OCI-LY3 (cell line): ENCODE results near the gene TBC1D1.

Source experiments
- H2AFZ ChIP-seq: fragments of 200-600, 300-600 bp; shearing (Covaris generic); 2 replicates; pipeline ENCODE4 v1.6.0; 2014; ENCODE audit warnings: antibody characterized with exemption, low read depth, low read length
- H3K27ac ChIP-seq: fragments of 200-600, 300-600 bp; sonication (generic); 2 replicates; pipeline ENCODE4 v1.5.1; 2014; ENCODE audit warnings: mild to moderate bottlenecking, low read length, moderate library complexity, mixed read lengths
- H3K27me3 ChIP-seq: fragments of 200-600, 300-600 bp; sonication (generic); 2 replicates; pipeline ENCODE4 v1.6.1; 2014; ENCODE audit warnings: low read depth, low read length, mixed read lengths
- H3K36me3 ChIP-seq: fragments of 200-600, 300-600 bp; sonication (generic); replicated peaks from 2 replicates; pipeline ENCODE3; 2014; ENCODE audit warnings: low read depth, low read length, mixed read lengths
- H3K4me1 ChIP-seq: fragments of 300-600, 200-600 bp; sonication (generic); 2 replicates; pipeline ENCODE4 v1.6.1; 2014; ENCODE audit warnings: low read length, mixed read lengths
- H3K4me2 ChIP-seq: fragments of 200-600, 300-600 bp; sonication (generic); 2 replicates; pipeline ENCODE4 v1.6.1; 2014; ENCODE audit warnings: low read length, mixed read lengths
- H3K4me3 ChIP-seq: fragments of 300-600, 200-600 bp; sonication (generic); 2 replicates; pipeline ENCODE4 v1.5.1; 2014; ENCODE audit warnings: antibody characterized with exemption, mild to moderate bottlenecking, low read length, moderate library complexity
- H3K79me2 ChIP-seq: fragments of 300-600, 200-600 bp; shearing (Covaris generic); 2 replicates; pipeline ENCODE4 v1.6.1; 2014; ENCODE audit warnings: mild to moderate bottlenecking, low read length, mixed read lengths
- H3K9ac ChIP-seq: fragments of 300-600, 200-600 bp; shearing (Covaris generic); 2 replicates; pipeline ENCODE4 v1.6.0; 2014; ENCODE audit warnings: mild to moderate bottlenecking, low read length, moderate library complexity
- H3K9me3 ChIP-seq: fragments of 200-600, 300-600 bp; shearing (Covaris generic); 2 replicates; pipeline ENCODE4 v1.6.1; 2014; ENCODE audit warnings: low read length, mixed read lengths; ENCODE audit not compliant: insufficient read depth
- H4K20me1 ChIP-seq: fragments of 200-600, 300-600 bp; sonication (generic); 2 replicates; pipeline ENCODE4 v1.6.1; 2016; ENCODE audit warnings: low read length, mixed read lengths; ENCODE audit not compliant: insufficient read depth
- CTCF ChIP-seq: fragments of 200-600, 300-600 bp; sonication (generic); IDR thresholded peaks from 2 replicates; pipeline ENCODE4 v1.5.1; 2014; ENCODE audit warnings: antibody characterized with exemption, low read length, low read depth
- EZH2phosphoT487 ChIP-seq: fragments of 200-600 bp; shearing (Covaris generic); IDR thresholded peaks from 2 replicates; pipeline ENCODE4 v1.6.1; 2018; ENCODE audit warnings: antibody characterized with exemption, mixed run types, low read depth

Gene TBC1D1

GRCh38 chr4:37902212-37902611, 11.3 kb downstream of the TBC1D1 start:
- H2AFZ ChIP-seq = no peak overlapping the region
- no peak overlapping the region for H3K4me3 ChIP-seq
- no peak overlapping the region for H3K4me2 ChIP-seq
- TF ChIP-seq EZH2phosphoT487 (no peak), CTCF (no peak)
- no peaks in the 10 kb centered on the region for H3K9me3 ChIP-seq
- no peaks in the 10 kb centered on the region for H3K27me3 ChIP-seq
- H3K36me3 ChIP-seq = peaks cover 5% of the 10 kb centered on the region
- no peaks in the 10 kb centered on the region for H3K79me2 ChIP-seq
- H3K4me1 ChIP-seq = peaks cover 10% of the 10 kb centered on the region
- no peak overlapping the region for H3K9ac ChIP-seq
- H4K20me1 ChIP-seq = 0 out of 2 replicates have a peak, but pooled peaks cover 7% of the 10 kb centered on the region
- no peak overlapping the region for H3K27ac ChIP-seq

GRCh38 chr4:37902738-37903693, 12.1 kb downstream of the TBC1D1 start:
- Histone ChIP-seq H3K27me3 (no peaks in the 10 kb centered on the region), H3K4me1 (peaks cover 3% of the 10 kb centered on the region; the same call in 1 of the 2 replicates), H3K4me2 (no peak overlapping the region), H2AFZ (no peak overlapping the region), H4K20me1 (0 out of 2 replicates have a peak, but pooled peaks cover 7% of the 10 kb centered on the region), H3K9me3 (no peaks in the 10 kb centered on the region), H3K27ac (no peak overlapping the region), H3K4me3 (no peak overlapping the region), H3K36me3 (peaks cover 5% of the 10 kb centered on the region), H3K79me2 (no peaks in the 10 kb centered on the region), H3K9ac (no peak overlapping the region)
- TF ChIP-seq CTCF (no peak), EZH2phosphoT487 (no peak)

- Histone ChIP-seq H3K4me3 (no peak overlapping the region), H3K36me3 (peaks cover 5% of the 10 kb centered on the region), H3K27ac (no peak overlapping the region), H4K20me1 (0 out of 2 replicates have a peak, but pooled peaks cover 4% of the 10 kb centered on the region), H3K9me3 (no peaks in the 10 kb centered on the region), H2AFZ (no peak overlapping the region), H3K4me2 (no peak overlapping the region), H3K27me3 (no peaks in the 10 kb centered on the region), H3K4me1 (no peaks in the 10 kb centered on the region), H3K79me2 (no peaks in the 10 kb centered on the region), H3K9ac (no peak overlapping the region)
- TF ChIP-seq CTCF (no peak), EZH2phosphoT487 (no peak)
Measured at GRCh38 chr4:37903901-37904300, 13.0 kb downstream of the TBC1D1 start.

- 0 out of 2 replicates have a peak, but pooled peaks cover 4% of the 10 kb centered on the region for H4K20me1 ChIP-seq
- no peak overlapping the region for H2AFZ ChIP-seq
- no peak overlapping the region for H3K9ac ChIP-seq
- no peaks in the 10 kb centered on the region for H3K79me2 ChIP-seq
- no peak overlapping the region for H3K4me2 ChIP-seq
- H3K4me3 ChIP-seq = no peak overlapping the region
- no peak overlapping the region for H3K27ac ChIP-seq
- no peaks in the 10 kb centered on the region for H3K27me3 ChIP-seq
- no peaks in the 10 kb centered on the region for H3K9me3 ChIP-seq
- no peaks in the 10 kb centered on the region for H3K4me1 ChIP-seq
- peaks cover 5% of the 10 kb centered on the region for H3K36me3 ChIP-seq
- TF ChIP-seq CTCF (no peak), EZH2phosphoT487 (no peak)
Measured at GRCh38 chr4:37904824-37905223, 13.9 kb downstream of the TBC1D1 start.
